Measurements from ENCODE around the gene CNTLN.
A peak's percentile ranks its signal among the peaks of the same experiment; 100 is the strongest.

CNTLN gene

GRCh38 chr9:17528859-17529258 lies 394.0 kb downstream of the CNTLN start:
- CTCF ChIA-PET = interaction anchor here (1.1 to 2.4 kb wide), 4 partner anchors 9 to 281 kb away, joined by 4 to 31 read pairs (median 11); no protein-coding TSS in a partner anchor

GRCh38 chr9:17531642-17532254 lies 396.9 kb downstream of the CNTLN start:
- TF ChIP-seq, protein P1, sequence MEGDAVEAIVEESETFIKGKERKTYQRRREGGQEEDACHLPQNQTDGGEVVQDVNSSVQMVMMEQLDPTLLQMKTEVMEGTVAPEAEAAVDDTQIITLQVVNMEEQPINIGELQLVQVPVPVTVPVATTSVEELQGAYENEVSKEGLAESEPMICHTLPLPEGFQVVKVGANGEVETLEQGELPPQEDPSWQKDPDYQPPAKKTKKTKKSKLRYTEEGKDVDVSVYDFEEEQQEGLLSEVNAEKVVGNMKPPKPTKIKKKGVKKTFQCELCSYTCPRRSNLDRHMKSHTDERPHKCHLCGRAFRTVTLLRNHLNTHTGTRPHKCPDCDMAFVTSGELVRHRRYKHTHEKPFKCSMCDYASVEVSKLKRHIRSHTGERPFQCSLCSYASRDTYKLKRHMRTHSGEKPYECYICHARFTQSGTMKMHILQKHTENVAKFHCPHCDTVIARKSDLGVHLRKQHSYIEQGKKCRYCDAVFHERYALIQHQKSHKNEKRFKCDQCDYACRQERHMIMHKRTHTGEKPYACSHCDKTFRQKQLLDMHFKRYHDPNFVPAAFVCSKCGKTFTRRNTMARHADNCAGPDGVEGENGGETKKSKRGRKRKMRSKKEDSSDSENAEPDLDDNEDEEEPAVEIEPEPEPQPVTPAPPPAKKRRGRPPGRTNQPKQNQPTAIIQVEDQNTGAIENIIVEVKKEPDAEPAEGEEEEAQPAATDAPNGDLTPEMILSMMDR (IDR thresholded peaks at IDR 0.05; ENCODE audit: insufficient read depth, low read length, missing control alignments) = peak; percentile 49
- DNase-seq (ENCODE audit: low read depth, low spot score) = no peak
- CTCF ChIA-PET = interaction anchor here (0.8 to 4.7 kb wide), 16 partner anchors 10 to 1497 kb away, joined by 3 to 76 read pairs (median 7); no protein-coding TSS in a partner anchor
- POLR2A ChIA-PET = no interaction called here
- H3K4me3 ChIP-seq (ENCODE audit: low read depth, low read length) = peak overlapping the region; percentile 44

More at GRCh38 chr9:17528859-17529258, 394.0 kb downstream of the CNTLN start:
- TF ChIP-seq, protein P1 (IDR thresholded peaks at IDR 0.05; ENCODE audit: insufficient read depth, low read length, missing control alignments) = no peak
- no peak overlapping the region for H3K4me3 ChIP-seq (ENCODE audit: low read depth, low read length)
- POLR2A ChIA-PET = no interaction called here
- no peak for DNase-seq (ENCODE audit: low read depth, low spot score)

DNA sequence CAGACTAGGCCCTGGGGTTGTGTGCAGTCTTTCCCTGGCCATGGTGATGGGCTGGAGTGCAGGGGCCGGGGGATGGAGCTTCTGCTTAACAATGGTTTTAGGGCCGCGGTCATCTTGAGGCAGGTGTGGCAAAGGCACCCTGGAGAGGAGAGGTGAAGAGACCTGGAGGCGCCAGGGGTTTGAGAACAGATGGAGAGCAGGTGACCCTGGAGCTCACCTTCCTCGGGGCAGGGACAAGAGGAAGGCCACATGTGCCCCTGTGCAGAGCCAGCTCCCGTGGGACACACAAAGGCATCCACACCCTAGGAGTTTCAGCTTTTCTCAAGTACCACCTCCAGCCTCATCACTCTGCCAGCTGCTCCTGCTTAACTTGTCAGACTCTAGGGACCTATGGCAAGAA lies 397.6 kb downstream of the CNTLN start:
- POLR2A ChIA-PET = no interaction called here
- TF ChIP-seq, protein P1 (IDR thresholded peaks at IDR 0.05; ENCODE audit: insufficient read depth, low read length, missing control alignments) = no peak
- no peak for DNase-seq (ENCODE audit: low read depth, low spot score)
- CTCF ChIA-PET = interaction anchor here (0.8 to 4.7 kb wide), 14 partner anchors 11 to 1925 kb away, joined by 3 to 76 read pairs (median 4); no protein-coding TSS in a partner anchor
- H3K4me3 ChIP-seq (ENCODE audit: low read depth, low read length) = no peak overlapping the region

GRCh38 chr9:17535176-17535575 lies 400.3 kb downstream of the CNTLN start:
- no peak overlapping the region for H3K4me3 ChIP-seq (ENCODE audit: low read depth, low read length)
- no peak for DNase-seq (ENCODE audit: low read depth, low spot score)
- ChIA-PET CTCF (interaction anchor here (1.1 to 4.7 kb wide), 3 partner anchors 14 to 268 kb away, joined by 3 to 76 read pairs (median 26); no protein-coding TSS in a partner anchor), POLR2A (no interaction called here)
- TF ChIP-seq, protein P1 (IDR thresholded peaks at IDR 0.05; ENCODE audit: insufficient read depth, low read length, missing control alignments) = no peak

GRCh38 chr9:17536027-17536426 lies 401.2 kb downstream of the CNTLN start:
- CTCF ChIA-PET = interaction anchor here (4.7 kb wide), 1 partner anchor 267 kb away, joined by 76 read pairs; no protein-coding TSS in a partner anchor

GRCh38 chr9:17551023-17551422 lies 416.2 kb downstream of the CNTLN start:
- H3K4me3 ChIP-seq (ENCODE audit: low read depth, low read length) = no peak overlapping the region
- TF ChIP-seq, protein P1 (IDR thresholded peaks at IDR 0.05; ENCODE audit: insufficient read depth, low read length, missing control alignments) = no peak
- POLR2A ChIA-PET = no interaction called here
- CTCF ChIA-PET = no interaction called here
- no peak for DNase-seq (ENCODE audit: low read depth, low spot score)

More at GRCh38 chr9:17536027-17536426, 401.2 kb downstream of the CNTLN start:
- TF ChIP-seq, protein P1 (IDR thresholded peaks at IDR 0.05; ENCODE audit: insufficient read depth, low read length, missing control alignments) = no peak
- H3K4me3 ChIP-seq (ENCODE audit: low read depth, low read length) = no peak overlapping the region
- no peak for DNase-seq (ENCODE audit: low read depth, low spot score)
- POLR2A ChIA-PET = no interaction called here
